ES-I3 (cell line): ENCODE results near the gene DNAH11.
A peak's percentile ranks its signal among the peaks of the same experiment; 100 is the strongest.
"Not testable (repeated sequence)": the region's sequence is repeated elsewhere in the genome, so short reads cannot be mapped to it uniquely, and the experiment has no call there.

Experiments
- H3K36me3 ChIP-seq: 2 replicates; pipeline ENCODE4 v1.6.1; 2013; ENCODE audit warnings: mild to moderate bottlenecking, low read length, control low read depth, moderate library complexity; ENCODE audit not compliant: insufficient read depth
- H3K4me1 ChIP-seq: 2 replicates; pipeline ENCODE4 v1.6.1; 2013; ENCODE audit warnings: mild to moderate bottlenecking, control low read depth, low read length; ENCODE audit not compliant: insufficient read depth
- H3K9ac ChIP-seq: 2 replicates; pipeline ENCODE4 v1.6.1; 2013; ENCODE audit warnings: low read depth, mild to moderate bottlenecking, low read length, moderate library complexity
- H3K9me3 ChIP-seq: 2 replicates; pipeline ENCODE4 v1.6.1; 2013; ENCODE audit warnings: mild to moderate bottlenecking, low read length, moderate library complexity; ENCODE audit not compliant: control insufficient read depth, insufficient read depth

Gene DNAH11

GRCh38 chr7:21542891-21543527 lies at the start of gene DNAH11:
TSS of gene DNAH11 (plus strand) at chr7:21543039. CDS start at chr7:21543246, 207 bp downstream.
- Histone ChIP-seq H3K4me1 (peaks cover 13% of the 10 kb centered on the region; the same call in 1 of the 2 replicates), H3K36me3 (no peaks in the 10 kb centered on the region), H3K9ac (peak within 1 kb of the TSS; percentile 68), H3K9me3 (no peaks in the 10 kb centered on the region)

DNA sequence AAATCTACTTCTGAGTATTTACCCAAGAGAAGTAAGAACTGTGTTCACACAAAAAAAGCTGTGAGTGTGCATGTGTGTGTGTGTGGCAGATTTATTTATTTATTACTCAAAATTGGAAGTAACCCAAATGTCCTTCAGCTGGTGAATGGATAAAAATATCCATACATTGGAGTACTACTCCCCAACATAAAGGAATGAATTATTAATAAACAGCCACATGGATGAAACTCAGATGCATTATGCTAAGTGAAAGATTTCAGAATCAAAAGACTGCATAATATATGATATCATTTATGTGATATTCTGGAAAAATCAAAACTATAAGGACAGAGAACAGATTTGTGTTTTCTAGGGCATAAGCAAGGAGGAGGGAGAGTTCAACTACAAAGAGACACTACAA lies 47.1 kb upstream of the DNAH11 start:
- H3K4me1 ChIP-seq: no peaks in the 10 kb centered on the region
- no peaks in the 10 kb centered on the region; the same call in 1 of the 2 replicates for H3K36me3 ChIP-seq
- peaks cover 17% of the 10 kb centered on the region for H3K9me3 ChIP-seq
- H3K9ac ChIP-seq: no peak overlapping the region

- Histone ChIP-seq H3K36me3 (no peaks in the 10 kb centered on the region; the same call in 1 of the 2 replicates), H3K9me3 (peaks cover 11% of the 10 kb centered on the region), H3K4me1 (no peaks in the 10 kb centered on the region)
These were observed 45.8 kb upstream of the DNAH11 start for GRCh38 chr7:21497072-21497471.

GRCh38 chr7:21500117-21500832 lies 42.6 kb upstream of the DNAH11 start:
- H3K9me3 ChIP-seq: peaks cover 13% of the 10 kb centered on the region

More at GRCh38 chr7:21497072-21497471, 45.8 kb upstream of the DNAH11 start:
- no peak overlapping the region for H3K9ac ChIP-seq

GRCh38 chr7:21504021-21504420 lies 38.8 kb upstream of the DNAH11 start:
- Histone ChIP-seq H3K9me3 (peaks cover 5% of the 10 kb centered on the region; the same call in 1 of the 2 replicates), H3K4me1 (no peaks in the 10 kb centered on the region), H3K36me3 (no peaks in the 10 kb centered on the region; the same call in none of the 2 replicates), H3K9ac (no peak overlapping the region)

More at GRCh38 chr7:21500117-21500832, 42.6 kb upstream of the DNAH11 start:
- Histone ChIP-seq H3K9ac (no peak overlapping the region), H3K36me3 (no peaks in the 10 kb centered on the region; the same call in none of the 2 replicates), H3K4me1 (no peaks in the 10 kb centered on the region)

GRCh38 chr7:21507627-21508343 lies 35.1 kb upstream of the DNAH11 start:
- H3K4me1 ChIP-seq: no peaks in the 10 kb centered on the region
- peaks cover 5% of the 10 kb centered on the region for H3K9me3 ChIP-seq
- no peak overlapping the region for H3K9ac ChIP-seq
- no peaks in the 10 kb centered on the region; the same call in none of the 2 replicates for H3K36me3 ChIP-seq

DNA sequence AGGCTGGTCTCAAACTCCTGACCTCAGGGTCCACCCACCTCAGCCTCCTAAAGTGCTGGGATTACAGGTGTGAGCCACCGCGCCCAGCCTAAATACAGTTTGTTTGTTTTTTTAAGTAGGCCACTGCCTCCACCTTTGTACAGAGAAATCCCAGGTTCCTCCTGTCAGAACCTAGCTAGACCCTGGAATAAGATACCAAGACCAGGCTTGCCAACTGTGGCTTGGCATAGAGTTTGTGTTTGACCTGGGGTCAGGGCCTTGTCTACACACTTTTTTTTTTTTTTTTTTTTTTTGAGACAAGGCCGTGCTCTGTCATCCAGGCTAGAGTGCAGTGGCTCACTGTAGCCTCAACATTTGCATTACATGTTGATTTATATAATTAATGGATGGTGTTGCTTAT lies 34.3 kb upstream of the DNAH11 start:
- Histone ChIP-seq H3K9me3 (peaks cover 5% of the 10 kb centered on the region), H3K9ac (no peak overlapping the region), H3K36me3 (no peaks in the 10 kb centered on the region; the same call in 1 of the 2 replicates), H3K4me1 (no peaks in the 10 kb centered on the region)

DNA sequence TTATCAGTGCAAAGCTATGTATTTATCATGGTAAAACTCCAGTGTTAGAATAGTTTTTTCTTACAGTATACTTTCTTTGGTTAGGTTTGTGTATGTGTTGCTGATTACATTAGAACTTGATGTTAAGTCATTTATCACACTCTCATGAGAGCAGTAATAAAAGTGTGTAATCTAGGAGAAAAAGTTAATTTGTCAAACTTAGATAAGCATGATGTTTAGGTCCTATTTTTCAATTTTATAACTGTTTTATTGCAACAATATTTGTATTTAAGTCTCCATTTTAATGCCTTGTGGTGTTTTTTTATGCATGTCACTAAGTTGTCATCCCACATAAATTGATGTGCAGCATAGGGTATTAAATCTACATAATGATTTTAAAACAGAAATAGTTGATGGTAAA lies 28.8 kb upstream of the DNAH11 start:
- no peaks in the 10 kb centered on the region; the same call in 1 of the 2 replicates for H3K9me3 ChIP-seq
- no peaks in the 10 kb centered on the region for H3K4me1 ChIP-seq
- no peaks in the 10 kb centered on the region for H3K36me3 ChIP-seq
- no peak overlapping the region for H3K9ac ChIP-seq

DNA sequence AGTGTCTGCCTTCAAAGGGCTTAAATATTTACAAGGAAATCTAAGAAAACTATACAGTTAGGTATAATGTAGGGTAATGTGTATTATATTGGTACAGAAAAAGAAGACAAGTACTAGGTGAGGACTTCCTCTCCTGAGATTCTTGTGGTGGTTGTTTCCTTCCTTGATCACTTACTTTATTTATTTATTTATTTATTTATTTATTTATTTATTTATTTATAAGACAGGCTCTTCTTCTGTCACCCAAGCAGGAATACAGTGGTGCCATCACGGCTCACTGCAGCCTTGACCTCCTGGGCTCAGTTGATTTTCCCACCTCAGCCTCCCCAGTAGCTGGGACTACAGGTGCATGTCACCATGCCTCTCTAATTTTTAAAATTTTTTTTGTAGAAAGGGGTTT lies 18.2 kb upstream of the DNAH11 start:
- Histone ChIP-seq H3K36me3 (no peaks in the 10 kb centered on the region), H3K9me3 (peaks cover 5% of the 10 kb centered on the region; the same call in 1 of the 2 replicates), H3K9ac (no peak overlapping the region), H3K4me1 (no peaks in the 10 kb centered on the region)

GRCh38 chr7:21526007-21526406 lies 16.8 kb upstream of the DNAH11 start:
- Histone ChIP-seq H3K4me1 (no peaks in the 10 kb centered on the region), H3K9ac (no peak overlapping the region), H3K9me3 (peaks cover 5% of the 10 kb centered on the region; the same call in 1 of the 2 replicates), H3K36me3 (no peaks in the 10 kb centered on the region)

GRCh38 chr7:21526448-21526847 lies 16.4 kb upstream of the DNAH11 start:
- Histone ChIP-seq H3K9me3 (peaks cover 5% of the 10 kb centered on the region; the same call in 1 of the 2 replicates), H3K9ac (no peak overlapping the region), H3K36me3 (no peaks in the 10 kb centered on the region), H3K4me1 (no peaks in the 10 kb centered on the region)

GRCh38 chr7:21532485-21532884 lies 10.4 kb upstream of the DNAH11 start:
- not testable (repeated sequence) for H3K36me3 ChIP-seq, H3K9ac ChIP-seq, H3K9me3 ChIP-seq, H3K4me1 ChIP-seq

GRCh38 chr7:21533646-21534045 lies 9.2 kb upstream of the DNAH11 start:
- not testable (repeated sequence) for H3K4me1 ChIP-seq, H3K9me3 ChIP-seq, H3K36me3 ChIP-seq, H3K9ac ChIP-seq

DNA sequence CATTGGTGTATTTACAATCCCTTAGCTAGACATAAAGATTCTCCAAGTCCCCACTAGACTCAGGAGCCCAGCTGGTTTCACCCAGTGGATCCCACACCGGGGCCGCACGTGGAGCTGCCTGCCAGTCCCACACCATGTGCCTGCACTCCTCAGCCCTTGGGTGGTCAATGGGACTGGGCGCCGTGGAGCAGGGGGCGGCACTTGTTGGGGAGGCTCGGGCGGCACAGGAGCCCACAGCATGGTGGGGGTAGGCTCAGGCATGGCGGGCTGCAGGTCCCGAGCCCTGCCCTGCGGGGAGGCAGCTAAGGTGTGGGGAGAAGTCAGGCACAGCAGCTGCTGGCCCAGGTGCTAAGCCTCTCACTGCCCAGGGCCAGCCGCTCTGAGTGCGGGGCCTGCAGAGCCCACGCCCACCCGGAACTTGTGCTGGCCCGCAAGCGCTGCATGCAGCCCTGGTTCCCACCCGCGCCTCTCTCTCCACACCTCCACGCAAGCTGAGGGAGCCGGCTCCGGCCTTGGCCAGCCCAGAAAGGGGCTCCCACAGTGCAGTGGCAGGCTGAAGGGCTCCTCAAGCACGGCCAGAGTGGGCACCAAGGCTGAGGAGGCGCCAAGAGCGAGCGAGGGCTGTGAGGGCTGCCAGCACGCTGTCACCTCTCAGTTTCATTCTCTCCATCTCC lies 6.3 kb upstream of the DNAH11 start:
- H3K9me3 ChIP-seq, H3K9ac ChIP-seq, H3K36me3 ChIP-seq: not testable (repeated sequence)
- peaks cover 13% of the 10 kb centered on the region; the same call in 1 of the 2 replicates for H3K4me1 ChIP-seq
